ENCODE measurements around the gene GRIK2. TPM values are rescaled to one million over a fixed set of nuclear protein-coding genes. Genes with fewer than 3 reads are reported as not detected.

Gene GRIK2
- total RNA-seq, 3 donors from 2014 or later (not counting 1 experiment from before 2014, with no cell fraction given) = not detected

- no peak overlapping the region for H3K4me3 ChIP-seq (ENCODE audit: low read length)
- H3K9me3 ChIP-seq (ENCODE audit: control insufficient read depth, insufficient read depth, low read length) = no peaks in the 10 kb centered on the region
- no peak overlapping the region for H3K27ac ChIP-seq (ENCODE audit: low read length)
- H3K4me1 ChIP-seq (ENCODE audit: control insufficient read depth, insufficient read depth, low read length) = no peaks in the 10 kb centered on the region
- Mint-ChIP-seq H3K4me1 (no peaks in the 10 kb centered on the region), H3K36me3 (no peaks in the 10 kb centered on the region), H3K27ac (no peak overlapping the region), H3K9me3 (peaks cover 9 to 12% of the 10 kb centered on the region in 2 donors), H3K4me3 (no peak overlapping the region), H3K27me3 (ENCODE audit: low read depth in 2 of 2) (no peaks in the 10 kb centered on the region)
- no peaks in the 10 kb centered on the region for H3K27me3 ChIP-seq (ENCODE audit: control insufficient read depth, insufficient read depth, low read length)
- DNase-seq = no peak
- intact Hi-C loops (cut with micrococcal nuclease) = no loop called here
- TF ChIP-seq CTCF (IDR thresholded peaks at IDR 0.05) = no peak
- WGBS (ENCODE audit: insufficient coverage) = no CpG with 5 or more reads among the region's 1 CpG
- no peaks in the 10 kb centered on the region for H3K36me3 ChIP-seq (ENCODE audit: control insufficient read depth, insufficient read depth, low read length)
- no peak for ATAC-seq
These were observed 58.5 kb downstream of the GRIK2 start for GRCh38 chr6:101451981-101452380.

- Histone ChIP-seq H3K27me3 (ENCODE audit: control insufficient read depth, insufficient read depth, low read length) (no peaks in the 10 kb centered on the region), H3K9me3 (ENCODE audit: control insufficient read depth, insufficient read depth, low read length) (no peaks in the 10 kb centered on the region), H3K27ac (ENCODE audit: low read length) (no peak overlapping the region), H3K4me1 (ENCODE audit: control insufficient read depth, insufficient read depth, low read length) (no peaks in the 10 kb centered on the region), H3K36me3 (ENCODE audit: control insufficient read depth, insufficient read depth, low read length) (no peaks in the 10 kb centered on the region), H3K4me3 (ENCODE audit: low read length) (no peak overlapping the region)
- TF ChIP-seq CTCF (IDR thresholded peaks at IDR 0.05) = no peak
- no peak for ATAC-seq
- intact Hi-C loops (cut with micrococcal nuclease) = no loop called here
- Mint-ChIP-seq H3K9me3 (peaks cover 9 to 10% of the 10 kb centered on the region in 2 donors), H3K4me3 (no peak overlapping the region), H3K4me1 (no peaks in the 10 kb centered on the region), H3K36me3 (no peaks in the 10 kb centered on the region), H3K27ac (no peak overlapping the region), H3K27me3 (ENCODE audit: low read depth in 2 of 2) (no peaks in the 10 kb centered on the region)
- no peak for DNase-seq
- 94% methylated on average over 4 of the region's 4 CpGs for WGBS (ENCODE audit: insufficient coverage)
These were observed 59.7 kb downstream of the GRIK2 start for GRCh38 chr6:101453221-101453620.

- peaks cover 8 to 9% of the 10 kb centered on the region in 2 donors for H3K9me3 Mint-ChIP-seq
- 71% methylated on average over 2 of the region's 3 CpGs for WGBS (ENCODE audit: insufficient coverage)
- TF ChIP-seq CTCF (IDR thresholded peaks at IDR 0.05) = no peak
These were observed 60.7 kb downstream of the GRIK2 start for GRCh38 chr6:101454106-101454676.

GRCh38 chr6:101458336-101458735 is 64.8 kb downstream of the GRIK2 start:
- no peaks in the 10 kb centered on the region for H3K27me3 ChIP-seq (ENCODE audit: control insufficient read depth, insufficient read depth, low read length)
- no peaks in the 10 kb centered on the region for H3K36me3 ChIP-seq (ENCODE audit: control insufficient read depth, insufficient read depth, low read length)
- intact Hi-C loops (cut with micrococcal nuclease) = no loop called here
- Mint-ChIP-seq H3K4me1 (no peaks in the 10 kb centered on the region), H3K4me3 (no peak overlapping the region), H3K9me3 (peaks cover 4 to 7% of the 10 kb centered on the region in 2 donors), H3K27me3 (ENCODE audit: low read depth in 2 of 2) (no peaks in the 10 kb centered on the region), H3K27ac (no peak overlapping the region), H3K36me3 (no peaks in the 10 kb centered on the region)
- H3K9me3 ChIP-seq (ENCODE audit: control insufficient read depth, insufficient read depth, low read length) = no peaks in the 10 kb centered on the region
- TF ChIP-seq CTCF (IDR thresholded peaks at IDR 0.05) = no peak
- 72% methylated on average over 2 of the region's 2 CpGs for WGBS (ENCODE audit: insufficient coverage)
- DNase-seq (no peak), ATAC-seq (no peak)
- no peaks in the 10 kb centered on the region for H3K4me1 ChIP-seq (ENCODE audit: control insufficient read depth, insufficient read depth, low read length)
- H3K4me3 ChIP-seq (ENCODE audit: low read length) = no peak overlapping the region
- H3K27ac ChIP-seq (ENCODE audit: low read length) = no peak overlapping the region

More at GRCh38 chr6:101454106-101454676, 60.7 kb downstream of the GRIK2 start:
- Histone ChIP-seq H3K27me3 (ENCODE audit: control insufficient read depth, insufficient read depth, low read length) (no peaks in the 10 kb centered on the region), H3K36me3 (ENCODE audit: control insufficient read depth, insufficient read depth, low read length) (no peaks in the 10 kb centered on the region), H3K4me3 (ENCODE audit: low read length) (no peak overlapping the region), H3K4me1 (ENCODE audit: control insufficient read depth, insufficient read depth, low read length) (no peaks in the 10 kb centered on the region), H3K9me3 (ENCODE audit: control insufficient read depth, insufficient read depth, low read length) (no peaks in the 10 kb centered on the region), H3K27ac (ENCODE audit: low read length) (no peak overlapping the region)
- no peaks in the 10 kb centered on the region for H3K4me1 Mint-ChIP-seq
- DNase-seq (no peak), ATAC-seq (no peak)
- no peaks in the 10 kb centered on the region for H3K36me3 Mint-ChIP-seq
- intact Hi-C loops (cut with micrococcal nuclease) = no loop called here
- no peaks in the 10 kb centered on the region for H3K27me3 Mint-ChIP-seq (ENCODE audit: low read depth in 2 of 2)
- H3K27ac Mint-ChIP-seq = no peak overlapping the region
- H3K4me3 Mint-ChIP-seq = no peak overlapping the region

Data from natural killer cell (primary cell).